ENCODE data around the gene CLEC10A. TPM values are rescaled to one million over a fixed set of nuclear protein-coding genes. Genes with fewer than 3 reads are reported as not detected.
"Not testable (repeated sequence)": the region's sequence is repeated elsewhere in the genome, so short reads cannot be mapped to it uniquely, and the experiment has no call there.

Gene CLEC10A
- not detected in 2 replicates for total RNA-seq (2014; rRNA removed; shearing (Covaris generic))
- polyA plus RNA-seq (2014; cell fraction: nucleus; rRNA removed) = not detected in 2 replicates

- no peak for DNase-seq (ENCODE audit: extremely low read depth, low read depth)
Observed at GRCh38 chr17:7079581-7080455, at the start of gene CLEC10A. Gene CLEC10A (minus strand): TSS chr17:7080251. CDS start chr17:7078812, 1,439 bp downstream.

- no peak for DNase-seq (ENCODE audit: extremely low read depth, low read depth)
Observed at GRCh38 chr17:7129311-7129710, 49.3 kb upstream of the CLEC10A start.

GRCh38 chr17:7128160-7128559 lies 48.1 kb upstream of the CLEC10A start:
- DNase-seq (ENCODE audit: extremely low read depth, low read depth) = no peak

- DNase-seq (ENCODE audit: extremely low read depth, low read depth) = not testable (repeated sequence)
Observed at GRCh38 chr17:7127501-7127900, 47.5 kb upstream of the CLEC10A start.

- not testable (repeated sequence) for DNase-seq (ENCODE audit: extremely low read depth, low read depth)
Observed at GRCh38 chr17:7126386-7126785, 46.3 kb upstream of the CLEC10A start.

- no peak for DNase-seq (ENCODE audit: extremely low read depth, low read depth)
Observed at GRCh38 chr17:7124923-7125322, 44.9 kb upstream of the CLEC10A start.

GRCh38 chr17:7123844-7124243 lies 43.8 kb upstream of the CLEC10A start:
- DNase-seq (ENCODE audit: extremely low read depth, low read depth) = no peak

GRCh38 chr17:7122381-7122780 lies 42.3 kb upstream of the CLEC10A start:
- DNase-seq (ENCODE audit: extremely low read depth, low read depth) = no peak

- DNase-seq (ENCODE audit: extremely low read depth, low read depth) = not testable (repeated sequence)
Observed at GRCh38 chr17:7120635-7121034, 40.6 kb upstream of the CLEC10A start.

GRCh38 chr17:7120123-7120522 lies 40.1 kb upstream of the CLEC10A start:
- DNase-seq (ENCODE audit: extremely low read depth, low read depth) = no peak

GRCh38 chr17:7119314-7119713 lies 39.3 kb upstream of the CLEC10A start:
- DNase-seq (ENCODE audit: extremely low read depth, low read depth) = no peak

GRCh38 chr17:7114875-7115614 lies 35.0 kb upstream of the CLEC10A start:
- DNase-seq (ENCODE audit: extremely low read depth, low read depth) = no peak

GRCh38 chr17:7114241-7114874 lies 34.3 kb upstream of the CLEC10A start, which contains the start of gene ASGR2:
Gene ASGR2 (minus strand): TSS chr17:7114822. CDS start chr17:7114240, 582 bp downstream.
- no peak for DNase-seq (ENCODE audit: extremely low read depth, low read depth)

GRCh38 chr17:7113273-7114071 lies 33.4 kb upstream of the CLEC10A start:
- DNase-seq (ENCODE audit: extremely low read depth, low read depth) = no peak

GRCh38 chr17:7112510-7113108 lies 32.6 kb upstream of the CLEC10A start:
- DNase-seq (ENCODE audit: extremely low read depth, low read depth) = no peak

- no peak for DNase-seq (ENCODE audit: extremely low read depth, low read depth)
Observed at GRCh38 chr17:7111784-7112509, 31.9 kb upstream of the CLEC10A start.

GRCh38 chr17:7110617-7111306 lies 30.7 kb upstream of the CLEC10A start:
- no peak for DNase-seq (ENCODE audit: extremely low read depth, low read depth)

Data from NCI-H460 (cell line).